Fibroblast of lung (primary cell): ENCODE data around the gene FBF1.

ENCODE experiments used
- CTCF ChIP-seq, 2 donors: IDR thresholded peaks in 1 of 2; conservative IDR thresholded peaks in 1 of 2; 1 replicate in 1 of 2; 2 replicates in 1 of 2; pipeline ENCODE4 v1.5.1; 2011 to 2012; ENCODE audit warnings: low read length in 2 of 2, control low read depth in 1 of 2, inconsistent platforms in 1 of 2, low read depth in 1 of 2, mild to moderate bottlenecking in 1 of 2
- EZH2 ChIP-seq: IDR thresholded peaks from 2 replicates; pipeline ENCODE4 v1.5.1; 2012; ENCODE audit warnings: low read length, control low read depth, mild to moderate bottlenecking; ENCODE audit errors: missing control alignments

- TF ChIP-seq CTCF (conservative IDR thresholded peaks at IDR 0.05 in 1 of 2, IDR thresholded peaks at IDR 0.05 in 1 of 2; ENCODE audit: low read depth in 1 of 2, low read length in 2 of 2) (no peak), EZH2 (no peak)
These were observed 40.9 kb downstream of the FBF1 start for GRCh38 chr17:75899767-75900468.
